Measurements from ENCODE around the gene PCNA. TPM values are rescaled to one million over a fixed set of nuclear protein-coding genes. Genes with fewer than 3 reads are reported as not detected.

Gene PCNA
- total and polyA plus RNA-seq, 9 of the 15 experiments (the other 6 are each of a cell fraction or from before 2014, with no cell fraction given) = 213 to 390 (median 291) TPM

GRCh38 chr20:5104479-5104878 is 15.3 kb downstream of the PCNA start:
- Histone ChIP-seq H4K20me1 (replicated peaks; ENCODE audit: control insufficient read depth, insufficient read depth, low read length) (no peaks in the 10 kb centered on the region), H3K9me1 (ENCODE audit: control insufficient read depth, insufficient read depth, low read length) (no peaks in the 10 kb centered on the region), H3K4me2 (ENCODE audit: insufficient read depth, low read length) (no peak overlapping the region), H3K27ac (ENCODE audit: extremely low read depth, low read depth, low read length) (no peak overlapping the region), H2AFZ (ENCODE audit: low read depth, low read length) (no peak overlapping the region), H3K27me3 (ENCODE audit: control insufficient read depth in 2 of 2, insufficient read depth in 2 of 2, low read length in 2 of 2) (no peaks in the 10 kb centered on the region), H3K4me1 (replicated peaks in 1 of 2; ENCODE audit: control insufficient read depth in 2 of 2, insufficient read depth in 2 of 2, low read length in 2 of 2) (no peaks in the 10 kb centered on the region), H3K4me3 (no peak overlapping the region), H3K9me3 (replicated peaks; ENCODE audit: control insufficient read depth, insufficient read depth, low read depth, low read length) (no peaks in the 10 kb centered on the region), H3K79me2 (ENCODE audit: control insufficient read depth, insufficient read depth, low read length) (no peaks in the 10 kb centered on the region), H3K9ac (ENCODE audit: insufficient read depth in 1 of 2, low read depth in 2 of 2, low read length in 2 of 2) (no peak overlapping the region), H3K36me3 (ENCODE audit: control insufficient read depth, insufficient read depth, low read length) (peaks cover 74% of the 10 kb centered on the region; the same call in 2 of the 3 replicates)
- DNase-seq (ENCODE audit: extremely low read depth in 1 of 4, low spot score in 3 of 4) (no peak), FAIRE-seq (no peak), ATAC-seq (no peak)
- in situ Hi-C loops (cut with MboI) (no loop called here), intact Hi-C loops (cut with micrococcal nuclease) (no loop called here)
- CTCF ChIA-PET (ENCODE audit: low intra/inter-chr PET ratio) = no interaction called here
- WGBS (ENCODE audit: insufficient coverage, low coverage, missing lambda C conversion rate) = 88% methylated on average over 2 of the region's 2 CpGs
- no TSS peak for BruUV-seq (replicated peaks)
- POLR2A ChIA-PET = interaction anchor here (1.2 kb wide), 1 partner anchor 12 kb away, joined by 3 read pairs; no protein-coding TSS in a partner anchor
- TF ChIP-seq ZNF449 (CRISPR knock-in tag; IDR thresholded peaks at IDR 0.05) (no peak), ZBTB40 (IDR thresholded peaks at IDR 0.05) (no peak), ZBTB40 (CRISPR knock-in tag; IDR thresholded peaks at IDR 0.05) (no peak), FOXO4 (CRISPR knock-in tag; IDR thresholded peaks at IDR 0.05) (no peak), JUNB (CRISPR knock-in tag; conservative IDR thresholded peaks at IDR 0.05) (no peak), ZNF277 (CRISPR knock-in tag; IDR thresholded peaks at IDR 0.05; ENCODE audit: borderline replicate concordance) (no peak), STAT5A (IDR thresholded peaks at IDR 0.05; ENCODE audit: borderline replicate concordance, low read length) (no peak), LCOR (CRISPR knock-in tag; IDR thresholded peaks at IDR 0.05) (no peak)

All from K562 (cell line).